IMR-90 (cell line): ENCODE measurements around the gene CHMP4B.

ENCODE experiments used
- BHLHE40 ChIP-seq: fragments of 150-350 bp; IDR thresholded peaks from 2 replicates; pipeline ENCODE4 v1.6.1; 2016; ENCODE audit warnings: mild to moderate bottlenecking, low read depth, low read length
- CHD1 ChIP-seq: IDR thresholded peaks from 2 replicates; pipeline ENCODE4 v1.6.1; 2012; ENCODE audit warnings: low read depth, low read length, improper control_type of control experiment
- MAZ ChIP-seq: IDR thresholded peaks from 2 replicates; pipeline ENCODE4 v1.6.1; 2012; ENCODE audit warnings: low read depth, mild to moderate bottlenecking, low read length, improper control_type of control experiment, moderate library complexity, borderline replicate concordance
- POLR2A ChIP-seq: IDR thresholded peaks from 2 replicates; pipeline ENCODE4 v1.6.1; 2012; ENCODE audit warnings: mild to moderate bottlenecking, low read depth, low read length
- RAD21 ChIP-seq: IDR thresholded peaks from 2 replicates; pipeline ENCODE4 v1.6.1; 2012; ENCODE audit warnings: low read length, improper control_type of control experiment
- TF ChIP-seq, protein P1 (sequence below): conservative IDR thresholded peaks from 2 replicates; pipeline ENCODE4 v1.5.1; 2012; ENCODE audit warnings: mild to moderate bottlenecking, low read depth, low read length, improper control_type of control experiment
- TF ChIP-seq, protein P2 (sequence below): fragments of 150-350 bp; IDR thresholded peaks from 2 replicates; pipeline ENCODE4 v1.6.1; 2017; ENCODE audit warnings: mild to moderate bottlenecking, antibody characterized with exemption, low read length, low read depth

DNA sequence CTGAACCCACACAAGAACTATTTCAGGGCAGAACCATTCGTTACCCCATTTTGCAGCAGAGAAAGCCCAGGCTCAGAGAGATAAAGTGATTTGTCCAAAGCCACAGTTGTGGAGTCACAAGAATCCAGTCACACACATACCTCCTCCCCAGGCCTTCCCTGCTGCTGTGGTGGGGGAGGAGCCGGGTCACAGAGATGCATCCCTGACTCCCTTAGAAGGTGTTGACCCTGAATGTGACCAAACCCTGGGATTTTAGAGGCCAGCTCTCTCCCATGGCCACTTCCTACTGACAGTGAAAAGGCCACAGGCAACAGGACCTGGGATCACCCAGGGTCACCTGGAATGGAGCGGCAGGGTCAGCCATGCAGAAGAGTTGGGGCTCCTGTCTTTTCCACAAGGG, 48.6 kb downstream of the CHMP4B start:
- TF ChIP-seq, protein P1, sequence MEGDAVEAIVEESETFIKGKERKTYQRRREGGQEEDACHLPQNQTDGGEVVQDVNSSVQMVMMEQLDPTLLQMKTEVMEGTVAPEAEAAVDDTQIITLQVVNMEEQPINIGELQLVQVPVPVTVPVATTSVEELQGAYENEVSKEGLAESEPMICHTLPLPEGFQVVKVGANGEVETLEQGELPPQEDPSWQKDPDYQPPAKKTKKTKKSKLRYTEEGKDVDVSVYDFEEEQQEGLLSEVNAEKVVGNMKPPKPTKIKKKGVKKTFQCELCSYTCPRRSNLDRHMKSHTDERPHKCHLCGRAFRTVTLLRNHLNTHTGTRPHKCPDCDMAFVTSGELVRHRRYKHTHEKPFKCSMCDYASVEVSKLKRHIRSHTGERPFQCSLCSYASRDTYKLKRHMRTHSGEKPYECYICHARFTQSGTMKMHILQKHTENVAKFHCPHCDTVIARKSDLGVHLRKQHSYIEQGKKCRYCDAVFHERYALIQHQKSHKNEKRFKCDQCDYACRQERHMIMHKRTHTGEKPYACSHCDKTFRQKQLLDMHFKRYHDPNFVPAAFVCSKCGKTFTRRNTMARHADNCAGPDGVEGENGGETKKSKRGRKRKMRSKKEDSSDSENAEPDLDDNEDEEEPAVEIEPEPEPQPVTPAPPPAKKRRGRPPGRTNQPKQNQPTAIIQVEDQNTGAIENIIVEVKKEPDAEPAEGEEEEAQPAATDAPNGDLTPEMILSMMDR, result no peak
- TF ChIP-seq RAD21, result no peak
- TF ChIP-seq POLR2A, result no peak
- TF ChIP-seq MAZ, result no peak
- no peak for TF ChIP-seq BHLHE40
- TF ChIP-seq, protein P2, sequence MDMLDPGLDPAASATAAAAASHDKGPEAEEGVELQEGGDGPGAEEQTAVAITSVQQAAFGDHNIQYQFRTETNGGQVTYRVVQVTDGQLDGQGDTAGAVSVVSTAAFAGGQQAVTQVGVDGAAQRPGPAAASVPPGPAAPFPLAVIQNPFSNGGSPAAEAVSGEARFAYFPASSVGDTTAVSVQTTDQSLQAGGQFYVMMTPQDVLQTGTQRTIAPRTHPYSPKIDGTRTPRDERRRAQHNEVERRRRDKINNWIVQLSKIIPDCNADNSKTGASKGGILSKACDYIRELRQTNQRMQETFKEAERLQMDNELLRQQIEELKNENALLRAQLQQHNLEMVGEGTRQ, result no peak
- TF ChIP-seq CHD1, result no peak
